ENCODE measurements around the gene CCDC157.
A peak's percentile ranks its signal among the peaks of the same experiment; 100 is the strongest.

The CCDC157 gene

GRCh38 chr22:30356449-30357235 lies at the start of gene CCDC157, which contains the start of gene SF3A1:
TSS of gene CCDC157 (plus strand) at chr22:30357007. CDS start at chr22:30366001, 8,994 bp downstream.
TSS of gene SF3A1 (minus strand) at chr22:30356894. CDS start at chr22:30356792, 102 bp downstream.
- peak; percentile 74 to 82 for DNase-seq (ENCODE audit: low read depth in 2 of 2)

- no peak for DNase-seq (ENCODE audit: low read depth in 2 of 2)
These were observed 49.7 kb upstream of the CCDC157 start for GRCh38 chr22:30307041-30307574.

DNA sequence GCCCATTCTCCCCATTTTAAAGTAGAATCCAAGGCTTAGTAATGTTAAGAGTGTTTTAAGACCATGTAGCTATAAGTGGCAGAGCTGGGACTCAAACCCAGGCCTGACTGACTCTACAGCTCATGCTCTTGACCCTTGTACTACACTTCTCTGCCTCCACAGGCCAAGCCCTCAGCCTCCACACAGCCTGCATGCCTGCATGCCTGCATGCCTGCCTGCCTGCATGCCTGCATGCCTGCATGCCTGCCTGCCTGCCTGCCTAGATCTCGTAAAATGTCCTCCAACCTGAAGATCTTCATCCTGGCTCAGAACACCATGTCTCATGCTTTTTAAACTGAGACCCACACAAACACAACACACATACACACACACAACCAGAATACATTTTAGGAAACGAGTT lies 48.7 kb upstream of the CCDC157 start:
- DNase-seq (ENCODE audit: low read depth in 2 of 2) = no peak

GRCh38 chr22:30308518-30309230 lies 48.1 kb upstream of the CCDC157 start:
- DNase-seq (ENCODE audit: low read depth in 2 of 2) = no peak

DNA sequence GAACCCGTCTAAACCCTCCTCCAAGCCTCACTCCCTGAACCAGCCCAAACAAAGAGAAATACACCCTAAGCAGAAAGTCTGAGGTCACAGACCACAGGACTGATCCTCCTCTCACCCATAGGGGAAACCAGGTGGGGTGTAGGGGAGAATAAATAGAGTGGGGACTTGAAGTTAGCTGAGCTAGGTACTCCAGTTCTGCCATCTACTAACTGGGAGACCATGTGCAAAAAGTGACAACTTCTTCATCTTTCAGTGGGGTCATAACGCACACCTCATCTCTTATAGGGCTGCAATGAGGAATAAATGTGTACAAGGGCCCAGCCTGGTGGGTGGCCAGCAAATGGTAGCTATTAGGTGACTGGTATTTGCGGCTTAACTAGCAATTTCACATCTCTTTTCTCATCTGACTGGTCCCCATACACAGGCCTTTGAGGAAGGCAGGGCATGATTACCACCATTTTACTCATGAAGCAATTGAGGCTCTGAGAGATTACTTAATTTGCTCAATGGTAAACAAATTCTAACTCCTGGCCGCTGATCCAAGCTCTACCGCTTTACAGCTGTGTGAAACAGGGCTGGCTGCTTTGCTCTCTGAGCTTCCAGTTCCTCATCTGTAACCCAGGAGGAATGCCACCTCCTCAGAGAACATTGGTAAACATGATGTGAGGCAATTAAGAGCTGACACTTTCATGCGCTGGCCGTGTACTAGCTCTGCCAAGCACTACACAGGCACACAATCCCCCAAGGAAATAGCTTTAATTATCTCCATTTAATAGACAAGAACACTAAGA lies 46.7 kb upstream of the CCDC157 start:
- no peak for DNase-seq (ENCODE audit: low read depth in 2 of 2)

- DNase-seq (ENCODE audit: low read depth in 2 of 2) = no peak
These were observed 45.7 kb upstream of the CCDC157 start for GRCh38 chr22:30310881-30311771.

DNA sequence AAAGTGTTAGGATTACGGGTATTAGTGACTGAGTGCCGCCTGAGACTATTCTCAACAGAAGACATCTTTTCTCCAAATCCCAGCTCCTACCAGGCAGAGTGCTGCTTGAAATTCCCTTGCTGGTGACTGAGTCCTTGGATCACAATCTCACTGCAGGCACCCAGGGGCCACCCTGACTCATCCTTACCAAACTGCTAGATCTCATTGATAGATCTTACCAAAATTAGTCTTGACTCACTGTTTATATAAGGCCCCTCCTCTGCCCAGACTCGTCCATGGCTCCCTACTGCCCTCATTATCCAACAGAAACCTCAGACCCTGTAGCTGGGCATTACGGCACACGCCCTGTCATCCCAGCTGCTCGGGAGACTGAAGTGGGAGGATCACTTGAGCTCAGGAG lies 44.8 kb upstream of the CCDC157 start:
- DNase-seq (ENCODE audit: low read depth in 2 of 2) = no peak

- no peak for DNase-seq (ENCODE audit: low read depth in 2 of 2)
These were observed 43.1 kb upstream of the CCDC157 start for GRCh38 chr22:30313527-30314363.

GRCh38 chr22:30314915-30315314 lies 41.9 kb upstream of the CCDC157 start:
- DNase-seq (ENCODE audit: low read depth in 2 of 2) = no peak

- DNase-seq (ENCODE audit: low read depth in 2 of 2) = no peak
These were observed 40.7 kb upstream of the CCDC157 start for GRCh38 chr22:30315962-30316576.

- no peak for DNase-seq (ENCODE audit: low read depth in 2 of 2)
These were observed 39.0 kb upstream of the CCDC157 start for GRCh38 chr22:30317778-30318177.

DNA sequence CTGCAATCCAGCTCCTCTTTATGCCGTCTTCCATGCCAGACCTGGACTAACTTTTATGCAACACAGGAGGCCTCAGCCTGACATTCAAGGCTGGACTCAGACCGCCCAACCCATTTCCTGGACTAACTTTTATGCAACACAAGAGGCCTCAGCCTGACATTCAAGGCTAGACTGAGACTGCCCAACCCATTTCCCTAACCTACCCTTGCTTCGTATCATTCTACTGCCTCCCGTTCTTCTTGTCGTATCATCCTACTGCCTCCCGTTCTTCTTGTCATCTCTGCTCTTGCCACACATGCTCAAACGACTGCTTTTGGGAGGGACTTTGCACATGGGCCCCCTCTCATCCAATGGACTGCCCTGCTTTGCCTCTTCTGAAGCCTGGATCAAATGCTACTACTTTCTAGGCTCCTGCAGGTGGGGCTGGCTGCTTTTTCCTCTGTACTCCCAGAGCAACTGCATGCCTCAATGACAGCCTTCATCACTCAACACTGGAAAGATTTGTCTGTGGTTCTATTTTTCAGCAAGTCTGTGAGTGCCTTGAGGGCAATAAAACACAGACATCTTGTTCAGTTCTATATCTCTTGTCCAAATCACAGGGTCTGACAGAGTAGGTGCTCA lies 37.9 kb upstream of the CCDC157 start:
- DNase-seq (ENCODE audit: low read depth in 2 of 2) = no peak

DNA sequence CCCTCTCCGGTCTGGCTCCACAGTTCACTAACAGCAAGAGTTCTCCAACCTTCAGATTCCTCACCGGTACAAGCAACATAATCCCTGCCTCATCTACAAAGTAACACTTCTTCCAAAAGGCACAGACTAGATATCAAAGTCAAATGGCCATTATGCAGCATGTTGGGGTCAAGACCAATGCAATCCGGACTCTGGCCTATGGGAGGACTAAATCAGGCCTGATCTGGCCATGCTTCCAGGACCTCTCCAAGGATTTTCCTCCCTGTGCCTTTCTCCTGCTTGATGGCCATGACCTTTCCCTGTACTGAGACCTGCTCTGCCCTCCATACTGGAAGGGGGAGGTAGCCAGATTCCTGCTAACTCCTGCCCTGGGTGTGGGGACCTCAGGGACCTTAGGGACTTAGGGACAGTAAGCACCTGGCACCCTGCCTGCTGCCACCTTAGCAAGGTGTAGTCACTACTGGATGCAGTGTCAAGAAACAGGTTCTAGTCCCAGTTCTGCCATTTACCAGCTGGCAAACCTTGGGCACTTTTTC lies 36.7 kb upstream of the CCDC157 start:
- DNase-seq (ENCODE audit: low read depth in 2 of 2) = no peak

DNA sequence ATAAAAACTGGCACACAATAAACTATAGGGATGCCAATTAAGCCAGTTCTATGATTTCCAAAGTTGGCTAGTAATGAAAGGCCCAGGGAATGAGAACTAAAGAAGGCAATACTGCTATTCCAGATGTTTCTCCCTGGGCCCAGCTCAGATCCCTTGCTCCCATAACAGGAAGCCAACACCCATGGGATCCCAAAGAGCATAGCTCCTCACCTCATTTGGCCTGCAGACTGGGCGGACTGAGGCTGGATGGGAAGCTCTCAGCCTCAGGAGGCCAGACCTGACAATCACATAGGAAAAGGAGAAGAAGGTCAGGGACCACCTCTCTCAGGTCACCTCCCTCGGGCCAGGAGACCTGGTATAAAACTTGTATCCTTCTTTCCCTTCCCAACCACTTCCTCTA lies 35.3 kb upstream of the CCDC157 start:
- DNase-seq (ENCODE audit: low read depth in 2 of 2) = no peak

DNA sequence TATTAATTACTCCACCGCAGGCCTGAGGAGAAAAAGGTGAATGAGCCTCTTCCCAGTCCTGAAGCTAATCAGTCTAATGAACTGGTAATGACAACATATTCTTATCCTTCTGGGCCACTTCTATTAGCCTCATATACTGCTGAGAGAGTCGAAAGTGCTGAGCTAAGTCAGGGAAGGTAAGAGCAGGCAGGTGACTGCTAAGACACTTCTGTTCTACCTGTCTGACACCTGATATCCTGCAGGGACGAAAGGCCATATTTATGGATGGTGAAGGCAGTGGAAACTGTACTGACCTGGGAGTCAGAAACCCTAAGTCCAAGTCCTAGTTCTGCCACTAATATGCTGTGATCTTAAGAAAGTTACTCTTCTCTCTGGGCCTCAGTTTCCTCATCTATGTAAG lies 33.6 kb upstream of the CCDC157 start:
- DNase-seq (ENCODE audit: low read depth in 2 of 2) = no peak

DNA sequence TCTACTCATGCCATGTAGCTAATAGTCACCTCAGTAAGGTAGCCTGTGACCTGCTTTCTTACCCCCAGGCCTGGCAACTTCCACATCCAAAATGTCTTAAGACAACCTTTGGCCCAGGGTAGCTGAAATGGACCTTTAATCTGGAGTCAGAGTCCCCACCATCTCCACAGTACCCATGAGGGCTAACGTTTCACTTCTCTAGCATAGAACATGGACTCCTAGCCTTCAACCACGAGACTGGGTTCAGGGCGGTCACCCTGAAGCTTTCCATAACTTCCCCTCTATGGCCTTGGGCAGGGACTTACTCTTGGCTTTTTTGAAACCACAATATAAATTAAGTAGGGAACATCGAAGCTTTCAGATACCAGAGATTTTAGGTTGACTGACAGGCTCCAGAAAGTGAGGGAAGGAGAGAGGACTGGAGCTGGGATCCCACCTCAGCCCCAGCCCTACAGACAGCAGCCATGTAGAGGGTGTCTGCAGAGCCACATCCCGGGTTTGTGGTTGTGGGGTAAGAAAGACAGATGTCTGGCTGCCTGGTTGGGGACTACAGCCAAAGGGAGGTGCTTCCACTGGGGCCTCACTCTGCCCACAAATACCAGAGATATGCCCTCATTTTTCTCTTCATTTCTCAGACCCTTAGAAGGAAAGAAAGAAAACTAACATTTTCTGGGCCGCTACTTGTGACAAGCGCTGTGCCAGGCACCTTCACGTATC lies 32.6 kb upstream of the CCDC157 start:
- DNase-seq (ENCODE audit: low read depth in 2 of 2) = no peak

- DNase-seq (ENCODE audit: low read depth in 2 of 2) = no peak
These were observed 31.6 kb upstream of the CCDC157 start for GRCh38 chr22:30325065-30325720.

Data from activated CD4-positive, alpha-beta T cell treated with anti-CD3 and anti-CD28 coated beads for 24 hours (primary cell).